ENCODE measurements around the gene NCKAP5. TPM values are rescaled to one million over a fixed set of nuclear protein-coding genes. Genes with fewer than 3 reads are reported as not detected.

Gene NCKAP5
- total and polyA plus RNA-seq, 2 of the 8 experiments (the other 6 are each of a cell fraction or from before 2014, with no cell fraction given), result 0.27 to 0.86 TPM

DNA sequence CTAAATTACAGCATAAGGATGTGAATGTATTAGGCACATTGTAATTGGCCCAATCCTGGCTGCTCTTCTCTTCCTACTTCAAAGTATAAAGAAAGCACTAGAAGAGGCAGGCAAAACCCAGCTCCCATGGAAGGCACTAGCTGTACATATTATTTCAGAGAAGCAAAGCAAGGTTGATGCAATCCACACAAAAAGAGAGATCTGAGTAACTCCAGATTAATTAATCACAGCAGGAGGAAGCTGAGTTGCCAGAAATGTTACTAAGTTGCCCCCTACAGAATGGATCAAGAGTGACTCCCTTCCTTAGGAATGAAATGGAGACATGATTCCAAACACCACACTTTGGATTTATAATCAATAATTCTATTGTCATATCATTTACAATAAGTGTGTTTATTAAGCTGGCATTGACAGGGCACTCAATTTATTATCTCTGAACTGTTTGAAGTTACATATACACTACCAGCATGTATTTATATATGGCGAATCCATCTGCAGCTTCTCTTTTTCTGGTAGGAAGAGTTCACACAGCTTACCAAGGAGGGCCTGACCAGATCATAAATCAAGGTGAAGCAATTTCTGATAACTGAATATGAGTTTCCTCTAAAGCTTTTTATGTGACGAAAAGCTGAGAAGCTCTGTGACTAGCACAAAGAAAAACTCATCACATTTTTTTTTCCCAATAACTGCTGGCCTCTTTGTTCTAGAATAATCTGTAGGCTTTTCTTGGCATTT, 505.2 kb downstream of the NCKAP5 start:
- Histone ChIP-seq H2BK12ac (ENCODE audit: low read depth, low read length) (no peak overlapping the region), H3K79me2 (ENCODE audit: control insufficient read depth in 1 of 2, insufficient read depth in 2 of 2, low read length in 2 of 2) (no peaks in the 10 kb centered on the region), H3K23me2 (ENCODE audit: low read depth, low read length) (no peaks in the 10 kb centered on the region), H4K8ac (ENCODE audit: extremely low read depth, insufficient read depth, low read length) (no peak overlapping the region), H3K27ac (ENCODE audit: low read depth, low read length) (no peak overlapping the region), H3K79me1 (ENCODE audit: low read depth, low read length) (no peaks in the 10 kb centered on the region), H2AK5ac (ENCODE audit: low read depth, low read length) (no peak overlapping the region), H4K5ac (ENCODE audit: insufficient read length, low read depth, low read length) (no peak overlapping the region), H3K9me3 (ENCODE audit: insufficient read depth in 2 of 2, low read depth in 1 of 2, low read length in 1 of 2) (no peaks in the 10 kb centered on the region), H3K14ac (ENCODE audit: insufficient read length) (no peak overlapping the region), H3K36me3 (ENCODE audit: control insufficient read depth in 2 of 4, insufficient read depth in 4 of 4, low read length in 3 of 4) (no peaks in the 10 kb centered on the region; a peak in 1 of 8 replicates), H3K56ac (replicated peaks; ENCODE audit: insufficient read length, low read depth, low read length) (no peak overlapping the region), H3K4me3 (ENCODE audit: extremely low read depth in 1 of 4, insufficient read depth in 2 of 4, low read depth in 3 of 4, low read length in 4 of 4) (no peak overlapping the region), H3K4ac (replicated peaks; ENCODE audit: insufficient read length, low read depth, low read length) (no peak overlapping the region), H2BK120ac (replicated peaks; ENCODE audit: low read depth, low read length) (no peak overlapping the region), H3K18ac (ENCODE audit: extremely low read depth, low read length) (no peak overlapping the region), H3K4me2 (ENCODE audit: insufficient read depth in 1 of 2, low read depth in 2 of 2, low read length in 2 of 2) (no peak overlapping the region), H2BK5ac (ENCODE audit: low read depth, low read length) (no peak overlapping the region), H4K20me1 (replicated peaks in 1 of 2; ENCODE audit: control insufficient read depth in 1 of 2, insufficient read depth in 2 of 2, low read length in 2 of 2) (no peaks in the 10 kb centered on the region), H2AFZ (ENCODE audit: low read length) (no peak overlapping the region), H3K27me3 (replicated peaks in 1 of 4; ENCODE audit: control insufficient read depth in 3 of 4, extremely low read depth in 1 of 4, insufficient read depth in 3 of 4, low read length in 3 of 4) (no peaks in the 10 kb centered on the region), H4K91ac (replicated peaks; ENCODE audit: insufficient read length, low read length) (no peak overlapping the region), H3K23ac (ENCODE audit: insufficient read length) (no peak overlapping the region), H2BK20ac (ENCODE audit: low read length) (no peak overlapping the region), H2BK15ac (ENCODE audit: low read length) (no peak overlapping the region), H3K4me1 (replicated peaks in 1 of 4; ENCODE audit: control insufficient read depth in 3 of 4, insufficient read depth in 4 of 4, low read length in 3 of 4) (no peaks in the 10 kb centered on the region), H3K9ac (replicated peaks in 1 of 4; ENCODE audit: extremely low read depth in 1 of 4, low read depth in 3 of 4, low read length in 3 of 4) (no peak overlapping the region)
- 100% methylated on average over 2 of the region's 2 CpGs; no CpG with 5 or more reads in 1 of the 2 experiments for WGBS, 2 experiments (ENCODE audit: extremely low coverage in 1 of 2, insufficient coverage in 1 of 2, insufficient read length in 1 of 2, insufficient replicate concordance in 2 of 2, low coverage in 1 of 2, low lambda C conversion rate in 2 of 2, missing lambda C conversion rate in 1 of 2)
- POLR2A ChIA-PET (ENCODE audit: partially characterized antibody), result no interaction called here
- FAIRE-seq (no peak), DNase-seq (ENCODE audit: low read depth in 1 of 2, low spot score in 2 of 2) (no peak)
- CTCF ChIA-PET (ENCODE audit: partially characterized antibody), result interaction anchor here (1.5 to 1.6 kb wide), 2 partner anchors 11 to 108 kb away, joined by 3 to 7 read pairs; no protein-coding TSS in a partner anchor
- TF ChIP-seq TAF7 (optimal IDR thresholded peaks at IDR 0.05; ENCODE audit: borderline replicate concordance, low read depth, low read length) (no peak), SUZ12 (IDR thresholded peaks at IDR 0.05; ENCODE audit: low read length) (no peak), POLR2AphosphoS5 (IDR thresholded peaks at IDR 0.05; ENCODE audit: low read depth, low read length) (no peak)
